ENCODE results near the gene NELFE.

NELFE gene

GRCh38 chr6:31971993-31972708 is 13.4 kb upstream of the NELFE start, which contains the start of gene DXO:
DXO (minus strand) TSS chr6:31972138; CDS start chr6:31971675, 463 bp downstream.
- DNase-seq, result peak; percentile 99

- no peak for DNase-seq
Observed at GRCh38 chr6:31971279-31971992, 12.7 kb upstream of the NELFE start.

- DNase-seq, result no peak
Observed at GRCh38 chr6:31970604-31971271, 12.0 kb upstream of the NELFE start.

GRCh38 chr6:31969712-31970603 is 11.2 kb upstream of the NELFE start:
- DNase-seq, result no peak

- no peak for DNase-seq
Observed at GRCh38 chr6:31968791-31969711, 10.3 kb upstream of the NELFE start.

GRCh38 chr6:31968326-31968725 is 9.6 kb upstream of the NELFE start:
- DNase-seq, result no peak

DNA sequence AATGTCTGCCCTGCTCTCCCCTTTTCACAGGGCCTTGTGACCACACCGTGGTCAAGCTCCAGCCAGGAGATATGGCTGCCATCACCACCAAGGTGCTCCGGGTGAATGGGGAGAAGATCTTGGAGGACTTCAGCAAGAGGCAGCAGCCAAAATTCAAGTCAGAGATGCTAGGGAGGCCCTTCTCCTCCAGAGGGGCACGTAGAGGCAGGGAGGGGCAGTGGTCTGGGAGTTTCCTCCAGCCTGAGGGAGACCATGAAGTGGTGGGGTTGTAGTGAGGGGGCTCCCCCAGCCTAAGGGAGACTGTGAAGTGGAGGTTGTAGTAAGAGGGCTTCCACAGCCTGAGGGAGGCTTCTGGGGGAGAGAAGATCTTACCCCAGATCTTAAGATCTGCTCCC is 9.2 kb upstream of the NELFE start:
- DNase-seq, result no peak

GRCh38 chr6:31966997-31967925 is 8.5 kb upstream of the NELFE start:
- DNase-seq, result no peak

GRCh38 chr6:31966506-31966905 is 7.7 kb upstream of the NELFE start:
- DNase-seq, result no peak

GRCh38 chr6:31965700-31966099 is 6.9 kb upstream of the NELFE start:
- DNase-seq, result no peak

- DNase-seq, result no peak
Observed at GRCh38 chr6:31963921-31964320, 5.2 kb upstream of the NELFE start.

DNA sequence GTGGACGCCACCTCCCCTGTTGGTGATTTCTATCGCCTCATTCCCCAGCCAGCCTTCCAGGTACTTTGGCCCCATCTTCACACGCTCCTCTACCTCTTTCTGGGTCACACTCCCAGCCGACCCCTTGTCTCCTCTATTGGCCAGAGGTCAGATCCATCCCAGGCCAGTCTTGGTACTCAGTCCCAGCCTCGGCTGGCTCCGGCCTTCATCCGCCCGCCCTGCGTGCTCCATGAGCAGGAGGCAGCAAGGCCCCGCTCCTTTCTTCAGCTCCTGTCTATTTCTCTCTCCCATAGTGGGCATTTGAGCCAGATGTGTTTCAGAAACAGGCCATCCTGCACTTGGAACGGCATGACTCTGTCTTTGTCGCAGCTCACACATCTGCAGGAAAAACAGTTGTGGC is 2.8 kb upstream of the NELFE start:
- DNase-seq, result no peak

GRCh38 chr6:31958412-31958740 is 395 bp downstream of the NELFE start:
- no peak for DNase-seq

DNA sequence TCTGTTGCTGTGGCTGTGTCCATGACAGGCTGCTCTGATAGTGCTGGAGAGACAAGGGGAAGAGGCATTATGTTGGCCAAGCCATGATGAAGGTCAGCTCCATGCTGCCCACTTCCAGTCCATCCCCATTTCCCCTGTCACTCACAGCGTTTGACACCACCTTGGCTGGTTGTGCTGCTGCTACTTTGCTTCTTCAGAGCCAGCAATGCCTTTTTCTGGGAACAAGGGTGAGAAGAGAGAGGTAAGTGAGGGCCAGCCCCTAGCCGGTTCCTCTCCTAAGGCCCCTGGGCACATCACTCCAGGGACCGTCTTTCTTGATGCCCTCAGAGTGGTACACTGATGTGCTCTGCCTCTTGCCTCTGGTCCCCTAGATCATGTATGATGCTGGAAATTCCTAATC is 2.0 kb downstream of the NELFE start:
- no peak for DNase-seq

GRCh38 chr6:31954511-31954910 is 4.3 kb downstream of the NELFE start:
- DNase-seq, result no peak

- DNase-seq, result no peak
Observed at GRCh38 chr6:31952890-31953289, 5.9 kb downstream of the NELFE start.

DNA sequence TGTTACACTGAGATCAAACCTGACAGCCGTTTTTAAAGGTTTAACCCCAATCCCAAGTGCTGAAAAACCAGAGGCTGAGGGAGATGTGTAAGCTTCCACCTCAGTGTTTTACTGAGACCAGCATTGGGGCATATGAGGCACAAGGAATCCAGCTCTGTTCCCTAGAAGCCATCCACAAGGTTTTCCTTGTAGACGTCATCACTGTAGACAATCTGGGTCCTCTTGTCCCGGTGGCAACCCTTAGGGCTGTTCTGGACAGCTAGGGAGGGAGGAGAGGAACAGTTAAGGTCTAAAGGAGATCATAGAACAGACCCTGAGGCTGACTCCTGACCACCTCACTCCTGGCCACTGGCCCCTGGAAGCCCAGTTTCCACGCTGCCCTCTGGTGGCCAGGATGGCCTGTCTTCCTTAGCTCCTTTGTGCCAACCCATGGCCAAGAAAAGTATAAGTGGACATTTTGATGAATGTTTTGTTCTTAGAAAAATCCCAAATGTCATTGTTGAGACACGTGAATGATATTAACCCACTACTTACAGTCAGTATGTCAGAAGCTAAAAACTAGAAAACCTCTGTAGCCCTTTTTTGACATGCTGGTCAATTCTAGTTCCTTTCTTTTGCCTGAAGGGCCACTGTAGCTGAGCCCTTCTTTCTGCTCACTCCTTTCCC is 6.5 kb downstream of the NELFE start:
- DNase-seq, result peak; percentile 12

DNA sequence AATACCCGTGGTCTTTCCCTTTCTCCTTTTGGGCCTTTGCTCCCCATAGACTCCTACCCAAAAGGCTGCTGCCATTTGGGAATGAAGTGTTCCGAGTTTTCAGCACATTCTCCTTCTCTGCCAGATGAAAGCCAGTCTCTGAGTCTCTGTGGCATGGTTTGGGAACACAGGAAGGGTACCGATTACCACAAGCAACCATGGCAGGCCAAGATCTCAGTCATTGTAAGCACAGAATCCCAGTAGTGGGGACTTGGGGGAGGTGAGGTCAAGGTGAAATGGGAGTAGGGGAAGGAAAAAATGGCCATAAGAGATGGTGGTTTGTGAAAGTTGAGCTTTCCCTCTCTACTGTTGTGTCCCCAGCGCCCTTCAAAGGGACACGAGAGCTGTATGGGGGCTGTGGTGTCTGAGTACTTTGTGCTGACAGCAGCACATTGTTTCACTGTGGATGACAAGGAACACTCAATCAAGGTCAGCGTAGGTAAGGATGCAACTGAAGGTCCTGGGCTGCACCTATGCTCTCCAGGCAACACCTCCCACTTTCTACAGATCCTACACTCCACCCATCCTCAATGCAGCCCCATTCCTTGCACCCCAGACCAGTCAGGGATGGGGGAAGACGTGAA is 8.7 kb downstream of the NELFE start:
- no peak for DNase-seq

- DNase-seq, result no peak
Observed at GRCh38 chr6:31948753-31949413, 9.9 kb downstream of the NELFE start.
